Measurements from ENCODE around the gene LDB3.

DNA sequence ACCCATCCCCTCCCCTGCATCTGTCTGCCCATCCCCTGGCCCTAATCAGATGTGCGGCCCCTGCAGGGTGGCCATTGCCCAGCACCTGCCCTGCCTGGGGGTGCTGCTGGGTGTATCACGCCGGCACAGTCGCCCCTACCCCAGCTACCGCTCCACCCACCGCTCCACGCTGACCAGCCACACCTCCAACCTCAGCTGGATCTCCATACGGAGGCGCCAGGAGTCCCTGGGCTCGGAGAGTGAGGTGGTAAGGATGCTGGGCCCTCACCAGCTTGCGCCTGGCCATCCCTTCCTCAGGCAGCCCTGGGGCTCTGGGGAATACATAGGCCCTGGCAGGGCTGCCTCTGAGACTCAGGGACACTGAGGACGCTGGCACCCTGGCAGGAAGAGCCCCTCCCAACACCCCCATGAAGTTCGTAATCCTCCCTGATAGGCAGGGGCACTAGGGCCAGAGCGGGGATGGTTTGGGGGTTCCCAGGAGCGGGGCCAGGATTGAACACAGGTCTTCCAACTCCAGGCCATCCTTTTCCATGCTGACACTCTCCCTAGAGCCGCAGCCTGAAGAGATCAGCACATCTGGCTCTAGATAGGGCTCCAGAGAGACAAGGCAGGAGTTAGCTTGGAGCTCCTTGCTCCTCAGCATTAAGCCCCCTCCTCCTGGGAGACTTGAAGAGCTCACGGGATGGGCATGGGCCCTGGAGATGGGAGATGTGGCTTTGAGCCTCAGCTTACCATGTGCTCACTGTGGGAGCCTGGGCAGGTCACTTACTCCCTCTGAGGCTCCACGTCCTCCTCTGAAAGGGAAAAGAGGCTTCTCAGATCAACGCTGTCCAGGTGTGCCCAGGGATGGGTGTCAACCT, 5.9 kb upstream of the LDB3 start:
- TF ChIP-seq POLR2AphosphoS5 (IDR thresholded peaks at IDR 0.05; ENCODE audit: borderline replicate concordance, low read depth, low read length) (no peak), EZH2 (IDR thresholded peaks at IDR 0.05) (no peak), FOXP2 (optimal IDR thresholded peaks at IDR 0.05; ENCODE audit: control extremely low read depth, extremely low read length, insufficient read depth) (no peak)

All from SK-N-MC (cell line).